ENCODE data around the gene ITGAE. TPM values are rescaled to one million over a fixed set of nuclear protein-coding genes. Genes with fewer than 3 reads are reported as not detected.

ITGAE gene
- total RNA-seq, 1 experiment from 2014 or later = 51.3 TPM

- no peak overlapping the region for H2AFZ ChIP-seq (ENCODE audit: low read length)
- DNase-seq = no peak
- no peaks in the 10 kb centered on the region for H3K9me3 ChIP-seq (ENCODE audit: low read length)
- peaks cover 6% of the 10 kb centered on the region; the same call in 1 of the 2 replicates for H3K79me2 ChIP-seq (ENCODE audit: low read length)
- no peak overlapping the region for H3K4me3 ChIP-seq (ENCODE audit: low read length)
- H3K27ac ChIP-seq (ENCODE audit: low read length) = no peak overlapping the region
- no peaks in the 10 kb centered on the region for H3K27me3 ChIP-seq (ENCODE audit: low read length)
- no peak overlapping the region for H3K9ac ChIP-seq (ENCODE audit: low read length)
- H3K9me2 ChIP-seq (replicated peaks; ENCODE audit: insufficient read depth, low read length) = no peaks in the 10 kb centered on the region
- H3K4me1 ChIP-seq (ENCODE audit: low read length) = no peaks in the 10 kb centered on the region
- H4K20me1 ChIP-seq (ENCODE audit: insufficient read depth, low read depth, low read length) = no peaks in the 10 kb centered on the region
- H3K4me2 ChIP-seq (ENCODE audit: low read depth, low read length, poor library complexity, severe bottlenecking) = no peak overlapping the region
- H3K36me3 ChIP-seq (ENCODE audit: insufficient read depth, low read length) = peaks cover 7% of the 10 kb centered on the region; the same call in 1 of the 2 replicates
Observed at GRCh38 chr17:3675886-3676285, 125.1 kb downstream of the ITGAE start.

DNA sequence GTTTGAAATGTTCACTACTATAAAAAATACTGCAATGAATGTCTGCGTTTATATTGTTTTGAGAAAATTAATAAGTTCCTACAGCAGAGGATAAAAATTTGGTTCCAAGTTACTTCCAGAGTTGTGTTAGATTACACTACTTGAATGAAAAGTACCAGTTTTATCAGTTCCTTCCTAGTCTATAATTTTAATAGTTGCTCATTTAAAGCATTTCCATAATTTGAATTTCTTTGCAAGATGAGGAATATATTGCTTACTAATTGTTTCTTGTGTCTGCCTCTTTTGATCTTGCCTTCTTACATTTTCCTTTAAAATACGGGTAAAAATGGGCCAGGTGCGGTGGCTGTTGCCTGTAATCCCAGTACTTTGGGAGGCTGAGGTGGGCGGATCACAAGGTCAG, 128.4 kb downstream of the ITGAE start:
- H3K79me2 ChIP-seq (ENCODE audit: low read length) = peaks cover 34% of the 10 kb centered on the region
- no peak overlapping the region for H2AFZ ChIP-seq (ENCODE audit: low read length)
- no peak for DNase-seq
- H4K20me1 ChIP-seq (ENCODE audit: insufficient read depth, low read depth, low read length) = no peaks in the 10 kb centered on the region; the same call in 1 of the 2 replicates
- peaks cover 17% of the 10 kb centered on the region for H3K4me1 ChIP-seq (ENCODE audit: low read length)
- H3K4me2 ChIP-seq (ENCODE audit: low read depth, low read length, poor library complexity, severe bottlenecking) = no peak overlapping the region
- H3K9me2 ChIP-seq (replicated peaks; ENCODE audit: insufficient read depth, low read length) = no peaks in the 10 kb centered on the region
- H3K4me3 ChIP-seq (ENCODE audit: low read length) = no peak overlapping the region
- H3K27ac ChIP-seq (ENCODE audit: low read length) = no peak overlapping the region
- H3K9me3 ChIP-seq (ENCODE audit: low read length) = no peaks in the 10 kb centered on the region
- no peaks in the 10 kb centered on the region for H3K27me3 ChIP-seq (ENCODE audit: low read length)
- no peak overlapping the region for H3K9ac ChIP-seq (ENCODE audit: low read length)
- H3K36me3 ChIP-seq (ENCODE audit: insufficient read depth, low read length) = peaks cover 7% of the 10 kb centered on the region; the same call in 1 of the 2 replicates

DNA sequence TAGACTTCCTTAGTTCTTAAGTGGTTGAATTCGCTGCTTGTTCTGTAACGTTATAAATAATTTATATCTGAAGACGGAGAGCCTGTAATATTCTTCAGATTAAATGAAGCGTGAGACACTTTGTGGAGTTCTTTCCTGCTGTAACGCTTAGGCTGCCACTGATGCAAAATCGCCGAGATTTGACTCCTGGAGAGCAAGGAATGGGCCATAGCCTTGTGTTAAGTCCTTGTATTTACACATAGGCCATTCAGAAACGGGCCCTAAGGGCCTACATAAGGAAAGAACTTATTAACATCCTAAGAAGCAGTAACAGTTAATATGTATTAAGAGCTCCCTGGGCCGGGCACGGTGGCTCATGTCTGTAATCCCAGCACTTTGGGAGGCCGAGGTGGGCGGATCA, 131.4 kb downstream of the ITGAE start:
- Histone ChIP-seq H3K4me3 (ENCODE audit: low read length) (peak overlapping the region; percentile 97), H3K4me1 (ENCODE audit: low read length) (peaks cover 22% of the 10 kb centered on the region), H3K4me2 (ENCODE audit: low read depth, low read length, poor library complexity, severe bottlenecking) (peak overlapping the region; percentile 97), H3K36me3 (ENCODE audit: insufficient read depth, low read length) (peaks cover 7% of the 10 kb centered on the region; the same call in 1 of the 2 replicates), H3K79me2 (ENCODE audit: low read length) (peaks cover 37% of the 10 kb centered on the region), H4K20me1 (ENCODE audit: insufficient read depth, low read depth, low read length) (no peaks in the 10 kb centered on the region; the same call in 1 of the 2 replicates), H3K9me3 (ENCODE audit: low read length) (no peaks in the 10 kb centered on the region), H3K27me3 (ENCODE audit: low read length) (no peaks in the 10 kb centered on the region), H2AFZ (ENCODE audit: low read length) (no peak overlapping the region), H3K9me2 (replicated peaks; ENCODE audit: insufficient read depth, low read length) (no peaks in the 10 kb centered on the region), H3K27ac (ENCODE audit: low read length) (peak overlapping the region; percentile 60), H3K9ac (ENCODE audit: low read length) (peak overlapping the region; percentile 96)
- peak; percentile 57 for DNase-seq

DNA sequence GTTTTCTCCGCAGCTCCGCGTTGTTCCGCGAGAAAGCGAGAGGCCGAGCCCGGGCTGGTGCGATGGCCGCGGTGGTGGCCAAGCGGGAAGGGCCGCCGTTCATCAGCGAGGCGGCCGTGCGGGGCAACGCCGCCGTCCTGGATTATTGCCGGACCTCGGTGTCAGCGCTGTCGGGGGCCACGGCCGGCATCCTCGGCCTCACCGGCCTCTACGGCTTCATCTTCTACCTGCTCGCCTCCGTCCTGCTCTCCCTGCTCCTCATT, 132.0 kb downstream of the ITGAE start:
- H4K20me1 ChIP-seq (ENCODE audit: insufficient read depth, low read depth, low read length) = no peaks in the 10 kb centered on the region; the same call in 1 of the 2 replicates
- H3K27ac ChIP-seq (ENCODE audit: low read length) = peak overlapping the region; percentile 60
- no peak for DNase-seq
- peak overlapping the region; percentile 96 for H3K9ac ChIP-seq (ENCODE audit: low read length)
- no peaks in the 10 kb centered on the region for H3K27me3 ChIP-seq (ENCODE audit: low read length)
- peaks cover 37% of the 10 kb centered on the region for H3K79me2 ChIP-seq (ENCODE audit: low read length)
- H3K9me2 ChIP-seq (replicated peaks; ENCODE audit: insufficient read depth, low read length) = no peaks in the 10 kb centered on the region
- peaks cover 7% of the 10 kb centered on the region; the same call in 1 of the 2 replicates for H3K36me3 ChIP-seq (ENCODE audit: insufficient read depth, low read length)
- peak overlapping the region; percentile 97 for H3K4me3 ChIP-seq (ENCODE audit: low read length)
- H3K4me1 ChIP-seq (ENCODE audit: low read length) = peaks cover 22% of the 10 kb centered on the region
- no peaks in the 10 kb centered on the region for H3K9me3 ChIP-seq (ENCODE audit: low read length)
- H3K4me2 ChIP-seq (ENCODE audit: low read depth, low read length, poor library complexity, severe bottlenecking) = peak overlapping the region; percentile 97
- peak overlapping the region; percentile 74; the same call in 1 of the 2 replicates for H2AFZ ChIP-seq (ENCODE audit: low read length)

DNA sequence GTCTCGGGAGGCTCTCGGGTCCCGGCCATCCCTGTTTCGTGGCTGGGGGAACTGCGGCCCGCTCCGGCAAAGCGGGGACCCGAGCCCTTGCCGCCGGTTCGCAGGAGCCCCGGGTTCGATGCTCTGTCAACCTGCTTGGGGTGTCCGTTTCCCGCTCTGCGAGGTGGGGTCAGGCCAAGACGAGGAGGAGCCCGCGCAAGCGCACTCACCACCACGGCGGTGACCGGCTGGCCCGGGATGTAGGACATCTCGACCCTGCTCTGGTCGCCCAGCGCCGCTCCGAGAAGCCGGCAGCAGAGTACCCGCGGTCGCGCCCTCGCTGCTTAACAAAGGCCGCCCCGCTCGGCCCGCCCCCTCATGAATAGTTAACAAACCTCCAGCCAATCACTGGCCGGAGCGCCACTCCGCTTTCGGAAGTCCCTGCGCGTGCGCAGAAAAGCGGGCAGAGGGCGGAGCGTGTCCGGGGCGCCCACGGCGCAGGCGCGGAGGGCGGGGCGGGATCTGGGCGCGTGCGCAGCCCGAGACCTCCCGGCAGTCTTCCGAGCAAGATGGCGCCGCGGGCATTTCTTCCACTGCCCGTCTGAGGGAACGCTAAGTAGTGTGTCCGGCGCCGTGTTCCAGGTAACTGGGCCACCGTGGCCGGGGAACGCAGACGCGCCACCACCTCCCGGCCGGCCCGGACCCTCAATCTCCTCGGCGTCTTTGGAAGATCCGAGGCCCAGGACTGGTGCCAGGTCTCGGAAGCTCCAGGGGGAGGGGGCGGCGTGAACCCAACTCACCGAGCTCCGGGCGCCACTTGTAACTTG, 132.5 kb downstream of the ITGAE start, which contains the start of the genes EMC6 and TAX1BP3:
TSS of gene EMC6 (plus strand) at position 534 of the 806 bp plus-strand sequence. CDS start 335 bp downstream, outside the sequence.
TSS of gene TAX1BP3 (minus strand) at position 300 of the 806 bp plus-strand sequence. CDS start at position 248, 52 bp downstream.
- Histone ChIP-seq H3K9me2 (replicated peaks; ENCODE audit: insufficient read depth, low read length) (no peaks in the 10 kb centered on the region), H3K27me3 (ENCODE audit: low read length) (no peaks in the 10 kb centered on the region), H2AFZ (ENCODE audit: low read length) (peak within 1 kb of the TSS; percentile 74; the same call in 1 of the 2 replicates), H3K36me3 (ENCODE audit: insufficient read depth, low read length) (peaks cover 7% of the 10 kb centered on the region; the same call in 1 of the 2 replicates), H3K9me3 (ENCODE audit: low read length) (no peaks in the 10 kb centered on the region), H4K20me1 (ENCODE audit: insufficient read depth, low read depth, low read length) (no peaks in the 10 kb centered on the region; the same call in 1 of the 2 replicates), H3K27ac (ENCODE audit: low read length) (peak within 1 kb of the TSS; percentile 60), H3K79me2 (ENCODE audit: low read length) (peaks cover 37% of the 10 kb centered on the region), H3K4me1 (ENCODE audit: low read length) (peaks cover 22% of the 10 kb centered on the region), H3K9ac (ENCODE audit: low read length) (peak within 1 kb of the TSS; percentile 96), H3K4me2 (ENCODE audit: low read depth, low read length, poor library complexity, severe bottlenecking) (peak within 1 kb of the TSS; percentile 98), H3K4me3 (ENCODE audit: low read length) (peak within 1 kb of the TSS; percentile 97)
- DNase-seq = peak; percentile 99

DNA sequence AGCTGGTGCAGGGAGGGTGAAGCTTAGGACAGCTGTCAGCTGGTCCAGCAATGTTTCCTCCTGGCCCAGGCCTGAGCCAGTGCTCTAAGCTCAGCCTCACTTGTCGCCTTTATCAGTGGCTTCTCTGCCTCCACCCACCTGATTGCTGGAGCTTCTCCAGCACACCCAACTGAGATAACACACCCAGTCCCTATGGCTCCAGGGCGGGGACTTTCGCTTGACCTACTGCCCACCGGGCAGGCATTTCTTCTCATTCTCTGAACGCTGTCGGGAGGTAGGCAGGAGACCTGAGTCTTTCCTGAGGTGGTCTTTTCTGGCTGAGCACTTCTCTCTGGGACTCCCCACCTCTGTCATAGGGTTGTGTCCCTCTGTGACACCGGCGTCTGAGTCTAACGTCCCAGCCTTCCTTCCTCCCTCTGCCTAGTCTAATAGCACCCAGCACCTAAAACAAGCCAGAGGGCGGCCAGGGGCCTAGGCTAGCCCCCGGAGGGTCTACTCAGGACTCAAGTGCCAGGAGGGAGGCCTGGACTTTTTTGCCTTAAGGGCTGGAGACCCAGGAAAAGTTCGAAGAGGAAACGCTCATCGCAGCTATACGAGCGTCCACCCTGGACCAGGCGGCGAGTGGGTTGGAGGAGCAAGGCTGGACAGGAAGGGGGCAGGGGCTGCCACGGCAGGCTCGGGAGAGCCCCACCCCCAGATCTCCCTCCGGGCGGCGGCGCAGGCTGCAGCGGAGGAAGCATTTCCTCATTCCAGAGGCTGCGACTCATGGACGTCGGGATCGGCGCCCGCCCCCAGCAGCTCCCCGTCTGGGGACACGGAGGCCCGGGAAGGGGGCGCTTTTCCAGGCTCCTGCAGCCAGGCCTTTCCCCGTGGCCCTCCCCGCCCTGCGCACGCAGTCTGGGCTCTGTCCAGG, 133.4 kb downstream of the ITGAE start:
- no peaks in the 10 kb centered on the region; the same call in 1 of the 2 replicates for H4K20me1 ChIP-seq (ENCODE audit: insufficient read depth, low read depth, low read length)
- H3K27ac ChIP-seq (ENCODE audit: low read length) = peak overlapping the region; percentile 55
- H3K9ac ChIP-seq (ENCODE audit: low read length) = peak overlapping the region; percentile 90
- peaks cover 7% of the 10 kb centered on the region; the same call in 1 of the 2 replicates for H3K36me3 ChIP-seq (ENCODE audit: insufficient read depth, low read length)
- H3K9me2 ChIP-seq (replicated peaks; ENCODE audit: insufficient read depth, low read length) = no peaks in the 10 kb centered on the region
- no peak for DNase-seq
- no peak overlapping the region; the same call in 1 of the 2 replicates for H2AFZ ChIP-seq (ENCODE audit: low read length)
- H3K4me2 ChIP-seq (ENCODE audit: low read depth, low read length, poor library complexity, severe bottlenecking) = peak overlapping the region; percentile 98
- no peaks in the 10 kb centered on the region for H3K9me3 ChIP-seq (ENCODE audit: low read length)
- peaks cover 37% of the 10 kb centered on the region for H3K79me2 ChIP-seq (ENCODE audit: low read length)
- H3K27me3 ChIP-seq (ENCODE audit: low read length) = no peaks in the 10 kb centered on the region
- peak overlapping the region; percentile 88 for H3K4me3 ChIP-seq (ENCODE audit: low read length)
- H3K4me1 ChIP-seq (ENCODE audit: low read length) = peaks cover 22% of the 10 kb centered on the region

DNA sequence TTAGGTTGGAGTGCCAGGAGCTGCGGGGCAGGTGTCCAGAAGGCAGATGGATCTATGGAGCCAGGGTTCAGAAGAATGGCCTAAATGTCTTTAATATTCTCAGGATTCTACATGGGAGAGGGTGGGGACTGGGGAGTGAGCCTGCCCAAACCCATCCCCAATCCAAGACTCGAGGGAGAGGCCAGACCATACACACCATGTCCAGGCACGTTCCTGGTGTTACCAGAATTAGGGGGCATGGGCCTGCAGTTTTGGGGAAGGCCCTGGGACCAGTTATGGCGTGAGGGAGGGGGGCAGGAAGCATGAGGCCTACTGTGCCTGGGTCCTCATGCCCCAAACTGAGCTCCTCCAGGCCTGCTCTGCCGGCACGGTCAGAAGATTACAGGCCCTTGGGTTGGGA, 134.5 kb downstream of the ITGAE start:
- Histone ChIP-seq H3K79me2 (ENCODE audit: low read length) (peaks cover 34% of the 10 kb centered on the region), H3K9ac (ENCODE audit: low read length) (no peak overlapping the region), H3K9me2 (replicated peaks; ENCODE audit: insufficient read depth, low read length) (no peaks in the 10 kb centered on the region), H3K4me3 (ENCODE audit: low read length) (no peak overlapping the region), H3K4me1 (ENCODE audit: low read length) (peaks cover 22% of the 10 kb centered on the region), H3K9me3 (ENCODE audit: low read length) (no peaks in the 10 kb centered on the region), H3K36me3 (ENCODE audit: insufficient read depth, low read length) (peaks cover 1% of the 10 kb centered on the region; the same call in 1 of the 2 replicates), H3K27ac (ENCODE audit: low read length) (no peak overlapping the region), H3K27me3 (ENCODE audit: low read length) (no peaks in the 10 kb centered on the region), H2AFZ (ENCODE audit: low read length) (no peak overlapping the region), H3K4me2 (ENCODE audit: low read depth, low read length, poor library complexity, severe bottlenecking) (no peak overlapping the region), H4K20me1 (ENCODE audit: insufficient read depth, low read depth, low read length) (no peaks in the 10 kb centered on the region; the same call in 1 of the 2 replicates)
- no peak for DNase-seq
